Urinary bladder (tissue), 4 donors: Measurements from ENCODE around the gene TRAF1. TPM values are rescaled to one million over a fixed set of nuclear protein-coding genes. Genes with fewer than 3 reads are reported as not detected.
A peak's percentile ranks its signal among the peaks of the same experiment; 100 is the strongest.

ENCODE experiments used
- DNase-seq: peaks from one replicate; pipeline ENCODE4 v3.0.0-alpha.2; 2015; ENCODE audit errors: extremely low spot score
- H3K27ac ChIP-seq: one replicate; pipeline ENCODE4 v1.5.1; 2013; ENCODE audit warnings: low read depth, mild to moderate bottlenecking, moderate library complexity
- H3K36me3 ChIP-seq: one replicate; pipeline ENCODE4 v1.6.1; 2013; ENCODE audit warnings: mild to moderate bottlenecking, moderate library complexity; ENCODE audit not compliant: insufficient read depth
- H3K4me1 ChIP-seq: one replicate; pipeline ENCODE4 v1.6.1; 2013; ENCODE audit warnings: mild to moderate bottlenecking, moderate library complexity; ENCODE audit not compliant: insufficient read depth
- H3K4me3 ChIP-seq: one replicate; pipeline ENCODE4 v1.5.1; 2013; ENCODE audit warnings: low read depth, low read length
- WGBS: extraction: QIAGEN DNeasy Blood & Tissue Kit; methylation state at CpG from one replicate; pipeline ENCODE4 v1.1.7; 2013; 5-methylcytosine and 5-hydroxymethylcytosine counted together
- polyA plus RNA-seq: library from polyadenylated mRNA; stranded (reverse); fragments of 200-250 nt; gene quantifications from one replicate; pipeline ENCODE4 v1.2.3, GENCODE V29; 2013
- total RNA-seq: library from RNA; depleted of rRNA; stranded (reverse); fragments of >200 nt; gene quantifications from one replicate; pipeline ENCODE4 v1.2.3, GENCODE V29; 2014
- donor health status: healthy with polysubstance abuse.
- donor health status: healthy.

TRAF1 gene
- total and polyA plus RNA-seq, 2 donors, result 4.5 to 5.3 TPM

GRCh38 chr9:120949290-120949689, 22.7 kb upstream of the TRAF1 start:
- Histone ChIP-seq H3K36me3 (no peaks in the 10 kb centered on the region), H3K27ac (no peak overlapping the region), H3K4me3 (no peak overlapping the region), H3K4me1 (no peaks in the 10 kb centered on the region)
- WGBS, result 89% methylated on average over 2 of the region's 2 CpGs
- DNase-seq, result no peak

GRCh38 chr9:120948824-120949223, 22.2 kb upstream of the TRAF1 start:
- Histone ChIP-seq H3K27ac (no peak overlapping the region), H3K36me3 (no peaks in the 10 kb centered on the region), H3K4me3 (no peak overlapping the region), H3K4me1 (no peaks in the 10 kb centered on the region)
- DNase-seq, result no peak
- WGBS, result 98% methylated on average over 1 of the region's 1 CpG

- no peak for DNase-seq
- 86% methylated on average over 2 of the region's 2 CpGs for WGBS
These were observed 20.6 kb upstream of the TRAF1 start for GRCh38 chr9:120947222-120947621.

GRCh38 chr9:120946259-120946658, 19.7 kb upstream of the TRAF1 start:
- peaks cover 2% of the 10 kb centered on the region for H3K4me1 ChIP-seq
- no peak overlapping the region for H3K4me3 ChIP-seq
- 77% methylated on average over 3 of the region's 3 CpGs for WGBS
- H3K27ac ChIP-seq, result no peak overlapping the region
- H3K36me3 ChIP-seq, result no peaks in the 10 kb centered on the region
- no peak for DNase-seq

More at GRCh38 chr9:120947222-120947621, 20.6 kb upstream of the TRAF1 start:
- no peaks in the 10 kb centered on the region for H3K36me3 ChIP-seq
- H3K4me1 ChIP-seq, result peaks cover 2% of the 10 kb centered on the region
- no peak overlapping the region for H3K27ac ChIP-seq
- H3K4me3 ChIP-seq, result no peak overlapping the region

GRCh38 chr9:120944948-120945347, 18.4 kb upstream of the TRAF1 start:
- no peak overlapping the region for H3K27ac ChIP-seq
- no peak for DNase-seq
- no peak overlapping the region for H3K4me3 ChIP-seq
- 87% methylated on average over 3 of the region's 3 CpGs for WGBS
- no peaks in the 10 kb centered on the region for H3K36me3 ChIP-seq
- H3K4me1 ChIP-seq, result peaks cover 2% of the 10 kb centered on the region

GRCh38 chr9:120944434-120944843, 17.8 kb upstream of the TRAF1 start:
- H3K27ac ChIP-seq, result no peak overlapping the region
- no peak for DNase-seq
- H3K36me3 ChIP-seq, result no peaks in the 10 kb centered on the region
- H3K4me1 ChIP-seq, result peaks cover 2% of the 10 kb centered on the region
- H3K4me3 ChIP-seq, result no peak overlapping the region
- 93% methylated on average over 4 of the region's 4 CpGs for WGBS

- H3K27ac ChIP-seq, result no peak overlapping the region
- WGBS, result 24% methylated on average over 8 of the region's 8 CpGs
- no peak for DNase-seq
- H3K36me3 ChIP-seq, result no peaks in the 10 kb centered on the region
- no peak overlapping the region for H3K4me3 ChIP-seq
- peaks cover 2% of the 10 kb centered on the region for H3K4me1 ChIP-seq
These were observed 15.8 kb upstream of the TRAF1 start for GRCh38 chr9:120942186-120943001.

GRCh38 chr9:120941046-120941770, 14.6 kb upstream of the TRAF1 start:
- no peak overlapping the region for H3K27ac ChIP-seq
- no peak for DNase-seq
- no peak overlapping the region for H3K4me3 ChIP-seq
- no peaks in the 10 kb centered on the region for H3K36me3 ChIP-seq
- H3K4me1 ChIP-seq, result peaks cover 2% of the 10 kb centered on the region
- 76% methylated on average over 6 of the region's 6 CpGs for WGBS

- H3K4me1 ChIP-seq, result peaks cover 2% of the 10 kb centered on the region
- no peak overlapping the region for H3K4me3 ChIP-seq
- DNase-seq, result no peak
- H3K27ac ChIP-seq, result no peak overlapping the region
- H3K36me3 ChIP-seq, result no peaks in the 10 kb centered on the region
- WGBS, result 96% methylated on average over 10 of the region's 10 CpGs
These were observed 14.0 kb upstream of the TRAF1 start for GRCh38 chr9:120940573-120940972.

- no peak overlapping the region for H3K27ac ChIP-seq
- no peak overlapping the region for H3K4me3 ChIP-seq
- WGBS, result 96% methylated on average over 3 of the region's 3 CpGs
- no peak for DNase-seq
- H3K4me1 ChIP-seq, result peaks cover 4% of the 10 kb centered on the region
- no peaks in the 10 kb centered on the region for H3K36me3 ChIP-seq
These were observed 12.3 kb upstream of the TRAF1 start for GRCh38 chr9:120938851-120939250.

GRCh38 chr9:120937596-120937995, 11.0 kb upstream of the TRAF1 start:
- DNase-seq, result no peak
- H3K4me1 ChIP-seq, result peaks cover 5% of the 10 kb centered on the region
- 23% methylated on average over 1 of the region's 1 CpG for WGBS
- H3K4me3 ChIP-seq, result no peak overlapping the region
- no peaks in the 10 kb centered on the region for H3K36me3 ChIP-seq
- no peak overlapping the region for H3K27ac ChIP-seq

GRCh38 chr9:120937127-120937526, 10.5 kb upstream of the TRAF1 start:
- 30% methylated on average over 1 of the region's 1 CpG for WGBS
- H3K4me1 ChIP-seq, result peaks cover 3% of the 10 kb centered on the region

GRCh38 chr9:120936764-120937122, 10.1 kb upstream of the TRAF1 start:
- no peak overlapping the region for H3K27ac ChIP-seq
- no peak overlapping the region for H3K4me3 ChIP-seq
- H3K36me3 ChIP-seq, result no peaks in the 10 kb centered on the region
- 47% methylated on average over 2 of the region's 2 CpGs for WGBS
- no peak for DNase-seq
- peaks cover 3% of the 10 kb centered on the region for H3K4me1 ChIP-seq

More at GRCh38 chr9:120937127-120937526, 10.5 kb upstream of the TRAF1 start:
- DNase-seq, result no peak
- Histone ChIP-seq H3K27ac (peak overlapping the region; percentile 62), H3K36me3 (no peaks in the 10 kb centered on the region), H3K4me3 (no peak overlapping the region)
